IPS-NIHi11 (cell line): ENCODE measurements around the gene FUT7.
"Not testable (repeated sequence)": the region's sequence is repeated elsewhere in the genome, so short reads cannot be mapped to it uniquely, and the experiment has no call there.

Experiments
- DNase-seq: peaks from one replicate; pipeline ENCODE4 v3.0.0; 2012; ENCODE audit warnings: mixed read lengths, low spot score

Gene FUT7

DNA sequence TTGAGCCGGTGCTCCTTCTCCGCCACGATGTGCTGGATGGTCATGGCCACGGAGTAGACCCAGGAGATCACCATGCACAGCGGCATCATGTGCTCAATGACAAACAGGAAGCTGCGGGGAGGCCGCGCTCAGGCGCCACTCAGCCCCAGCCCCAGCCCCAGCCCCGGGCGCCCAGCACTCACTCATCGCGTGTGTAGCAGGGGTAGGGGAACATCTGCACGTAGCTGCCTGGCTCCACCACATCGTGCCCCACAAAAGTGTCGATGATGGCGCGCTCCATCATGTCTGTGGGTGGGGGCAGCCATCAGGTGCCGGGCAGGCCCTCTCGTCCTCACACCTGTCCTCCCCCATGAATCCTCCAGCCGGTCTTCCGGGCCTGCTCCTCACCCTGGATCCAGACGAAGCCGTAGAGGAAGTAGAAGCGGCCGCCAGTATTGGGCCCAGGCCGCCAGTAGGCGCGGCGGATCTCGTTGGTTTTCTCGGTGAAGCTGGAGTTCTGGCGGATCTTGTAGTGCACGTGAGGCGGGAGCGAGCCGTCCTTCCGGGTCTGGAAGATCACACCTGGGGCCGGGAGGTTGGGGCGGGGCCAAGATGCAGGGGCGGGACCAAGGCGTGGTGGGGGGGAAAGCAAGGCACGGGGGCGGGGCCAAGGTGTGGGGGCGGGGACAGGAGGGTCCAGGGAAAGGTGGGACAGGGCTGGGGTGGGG lies 13.9 kb downstream of the FUT7 start:
- DNase-seq, result peak; percentile 48

DNA sequence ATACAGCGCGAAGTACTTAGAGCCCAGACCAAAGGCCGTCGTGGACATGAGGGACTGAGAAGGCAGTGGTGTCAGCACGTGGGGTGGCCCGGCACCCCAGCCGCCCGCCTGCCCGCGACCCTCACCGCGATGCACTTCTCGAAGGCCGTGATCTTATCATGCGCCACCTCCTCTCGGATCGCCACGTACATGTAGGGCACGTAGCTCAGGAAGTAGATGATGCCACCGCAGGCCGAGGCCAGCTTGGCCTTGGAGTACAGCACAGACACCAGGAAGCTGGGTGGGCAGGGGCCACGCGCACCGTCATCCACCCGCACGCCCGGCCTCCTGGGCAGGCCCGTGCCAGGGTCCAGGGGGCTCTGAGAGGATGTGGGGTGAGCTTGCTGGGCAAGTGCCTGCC lies 14.8 kb downstream of the FUT7 start:
- DNase-seq, result no peak

DNA sequence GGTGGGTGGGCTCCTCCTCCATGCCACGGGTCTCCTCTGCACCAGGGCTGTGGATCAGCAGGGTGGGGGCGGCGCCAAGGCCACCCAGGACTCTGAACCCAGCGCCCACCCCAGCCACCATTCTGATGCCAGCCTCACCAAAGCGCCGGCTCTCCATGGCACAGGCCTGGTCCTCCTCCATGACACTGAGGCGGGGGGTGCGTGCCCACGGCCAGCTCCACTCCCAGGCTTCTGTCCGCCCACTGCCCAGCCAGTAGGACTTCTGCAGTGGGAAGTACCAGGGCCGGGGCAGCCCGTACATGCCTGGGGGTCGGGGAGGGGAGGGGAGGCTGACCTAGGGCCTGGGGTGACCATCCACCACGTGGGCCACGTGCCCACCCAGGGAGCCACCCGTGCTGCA lies 15.5 kb downstream of the FUT7 start:
- DNase-seq, result no peak

DNA sequence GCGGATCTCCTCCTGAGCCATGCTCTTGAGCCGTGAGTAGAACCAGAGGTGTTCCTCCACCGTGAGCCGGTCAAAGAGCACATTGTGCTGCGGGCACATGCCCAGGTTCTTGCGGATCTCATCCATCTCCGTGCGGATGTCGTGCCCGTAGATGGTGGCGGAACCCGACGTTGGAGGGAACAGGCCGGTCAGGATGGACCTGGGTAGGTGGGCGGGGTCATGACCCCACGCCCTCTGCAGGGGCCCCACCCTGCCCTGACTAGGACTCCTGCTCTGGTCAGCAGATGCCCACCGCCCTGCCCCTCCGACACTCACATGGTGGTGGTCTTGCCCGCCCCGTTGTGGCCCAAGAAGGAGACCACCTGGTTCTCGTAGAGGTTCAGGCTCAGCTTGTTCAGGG lies 15.9 kb downstream of the FUT7 start:
- no peak for DNase-seq

DNA sequence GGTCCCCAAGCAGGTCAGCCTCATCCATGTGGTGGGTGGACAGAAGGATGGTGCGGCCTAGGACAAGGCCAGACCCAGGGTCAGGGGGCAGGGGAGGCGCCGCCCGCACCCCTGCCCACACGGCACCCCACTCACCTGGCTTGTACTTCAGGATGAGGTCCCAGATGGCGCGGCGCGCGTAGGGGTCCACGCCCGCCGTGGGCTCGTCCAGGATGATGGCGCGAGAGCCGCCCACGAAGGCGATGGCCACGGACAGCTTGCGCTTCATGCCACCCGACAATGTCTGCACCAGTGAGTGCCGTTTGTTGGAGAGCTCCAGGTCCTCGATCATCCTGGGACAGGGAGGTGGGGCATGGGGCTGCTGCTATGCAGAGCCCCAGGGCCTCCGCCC lies 16.4 kb downstream of the FUT7 start:
- DNase-seq, result no peak

DNA sequence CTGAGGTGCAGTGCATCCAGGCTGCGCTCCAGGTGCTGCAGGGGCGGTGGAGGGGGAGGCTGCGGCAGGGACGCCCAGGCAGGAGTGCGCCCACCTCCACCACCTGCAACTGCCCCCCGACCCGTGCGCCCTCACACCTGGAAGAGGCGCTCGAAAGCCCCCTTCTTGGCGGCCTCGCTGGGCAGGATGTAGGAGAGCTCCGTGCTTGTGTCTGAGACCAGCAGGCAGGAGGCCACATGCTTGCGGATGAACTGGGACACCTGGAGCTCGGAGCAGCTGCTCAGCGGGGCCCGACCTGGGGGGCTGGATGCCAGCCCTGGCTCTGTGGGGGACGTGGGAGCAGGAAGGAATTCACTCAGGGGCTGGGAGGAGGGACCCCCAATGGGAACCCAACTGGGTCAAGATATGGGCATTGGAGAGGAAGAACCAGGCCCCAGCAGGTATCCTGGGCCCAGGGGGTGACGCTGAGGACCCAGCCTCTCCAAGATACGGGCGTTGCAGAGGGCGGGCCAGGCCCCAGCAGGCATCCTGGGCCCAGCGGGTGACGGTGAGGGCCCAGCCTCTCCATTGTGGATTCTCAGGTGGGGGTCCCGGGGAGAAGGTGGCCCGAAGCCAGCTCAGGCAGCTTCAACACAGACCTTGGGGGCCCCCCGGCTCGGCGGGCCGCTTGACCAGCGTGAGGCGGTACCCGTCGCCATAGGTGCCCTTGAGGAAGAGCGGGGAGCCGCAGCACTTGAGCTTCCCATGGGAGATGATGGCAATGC lies 16.9 kb downstream of the FUT7 start:
- DNase-seq, result no peak

DNA sequence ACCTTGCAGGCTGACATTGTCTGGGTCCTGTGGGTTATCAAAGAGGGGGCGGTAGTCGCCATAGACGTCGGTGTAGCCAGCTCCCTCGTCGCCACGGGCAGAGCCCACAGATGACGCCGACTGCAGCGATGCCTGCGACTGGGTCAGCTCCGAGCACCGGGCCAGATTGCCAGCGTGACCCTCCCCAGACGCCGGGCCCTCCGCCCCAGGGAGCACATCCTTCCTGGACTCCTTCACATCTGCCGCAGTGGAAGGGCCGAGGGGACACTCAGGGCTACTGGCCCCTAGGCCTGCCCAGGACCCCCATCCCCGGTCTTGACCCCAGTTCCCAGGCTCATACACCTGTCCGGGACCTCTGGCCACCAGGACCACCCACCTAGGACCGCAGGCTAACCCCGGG lies 17.7 kb downstream of the FUT7 start:
- no peak for DNase-seq

DNA sequence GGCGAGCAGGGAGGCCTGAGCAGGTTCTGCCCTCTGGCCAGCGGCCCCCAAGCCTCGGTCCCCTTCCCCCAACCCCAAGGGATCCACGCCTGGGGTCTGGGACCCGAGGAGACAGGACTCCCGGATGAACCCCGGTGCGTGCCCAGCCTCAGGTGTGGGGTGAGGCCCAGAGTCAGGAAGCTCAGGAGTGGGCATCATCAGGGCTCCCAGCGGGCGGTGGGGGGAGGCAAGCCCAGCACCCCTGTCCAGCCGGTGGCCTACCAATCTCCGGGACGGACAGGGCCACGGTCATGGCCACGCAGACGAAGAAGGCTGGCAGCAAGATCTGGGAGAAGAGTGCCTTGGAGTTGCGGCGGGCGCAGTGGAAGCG lies 18.3 kb downstream of the FUT7 start:
- no peak for DNase-seq

DNA sequence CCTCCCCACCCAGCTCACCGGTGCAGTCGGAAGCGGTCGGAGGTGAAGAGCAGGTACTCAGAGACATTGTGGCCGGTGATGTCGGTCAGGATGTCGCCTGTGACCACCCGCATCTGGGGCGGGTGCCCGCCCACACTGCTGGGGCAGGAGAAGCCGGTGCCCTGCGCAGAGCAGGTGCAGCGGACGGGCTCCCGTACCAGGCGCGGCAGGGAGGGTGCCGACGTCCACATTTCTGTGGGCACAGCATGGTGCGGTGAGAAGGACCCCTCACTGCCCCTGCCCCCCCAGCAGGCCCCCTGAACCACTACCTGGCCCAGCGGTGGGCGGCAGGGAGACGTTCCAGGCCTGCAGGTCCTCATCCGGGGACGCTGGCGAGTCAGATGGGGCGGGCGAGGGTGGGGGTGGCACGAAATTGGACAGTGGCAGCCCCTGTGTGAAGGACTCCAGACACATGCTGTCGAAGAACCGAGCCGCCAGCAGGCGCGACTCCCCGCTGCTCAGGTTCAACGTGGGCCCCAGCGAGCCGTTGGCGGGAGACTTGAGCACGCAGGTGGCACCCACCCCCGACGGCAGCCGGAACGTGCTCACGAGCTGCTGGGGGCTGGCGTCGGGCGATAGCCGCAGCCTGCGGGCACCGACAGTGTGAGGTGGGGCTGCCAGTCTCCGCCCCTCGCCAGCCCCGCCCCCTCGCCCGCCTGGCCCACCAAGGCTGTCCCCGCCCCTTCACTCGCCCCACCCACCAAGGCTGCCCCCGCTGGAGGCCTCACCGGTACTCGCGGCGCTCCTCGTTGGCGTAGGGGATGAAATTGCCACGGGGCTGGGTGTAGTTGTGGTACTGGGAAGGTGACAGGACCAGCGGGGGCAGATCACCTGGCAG lies 19.0 kb downstream of the FUT7 start:
- peak; percentile 96 for DNase-seq

DNA sequence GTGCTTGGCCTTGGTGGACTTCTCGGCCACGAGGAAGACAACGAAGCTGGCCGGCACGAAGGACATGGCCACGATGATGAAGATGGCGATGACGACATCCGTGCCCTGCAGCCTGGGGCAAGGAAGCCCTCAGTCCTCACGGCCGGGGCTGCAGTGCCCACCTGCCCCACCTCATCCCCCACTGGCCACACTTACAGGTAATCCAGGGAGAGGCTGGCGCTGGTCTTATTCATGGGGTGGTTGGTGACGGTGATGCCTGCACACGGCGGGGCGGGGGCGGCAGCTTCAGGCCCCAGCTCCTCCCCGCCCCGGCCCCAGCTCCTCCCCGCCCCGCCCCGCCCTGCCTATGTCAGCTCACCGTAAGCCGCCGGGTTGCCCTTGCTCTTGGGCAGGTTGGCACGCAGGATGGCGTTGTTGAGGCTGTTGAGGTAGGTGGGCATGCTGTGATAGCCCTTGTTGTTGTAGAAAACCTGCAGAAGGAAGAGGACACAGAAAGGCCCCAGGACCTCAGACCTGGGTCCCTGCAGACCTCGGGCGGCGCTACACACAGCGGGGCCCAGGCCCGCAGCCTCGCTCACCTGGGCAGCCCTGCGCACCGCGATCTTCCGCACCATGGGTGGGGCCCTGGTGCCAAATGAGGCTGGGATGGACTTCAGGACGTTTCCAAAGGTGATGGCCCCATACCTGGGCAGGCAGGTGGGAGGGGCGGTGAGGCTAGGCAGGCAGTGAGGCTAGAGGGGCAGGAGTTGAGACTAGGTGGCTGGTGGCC lies 19.8 kb downstream of the FUT7 start:
- no peak for DNase-seq

DNA sequence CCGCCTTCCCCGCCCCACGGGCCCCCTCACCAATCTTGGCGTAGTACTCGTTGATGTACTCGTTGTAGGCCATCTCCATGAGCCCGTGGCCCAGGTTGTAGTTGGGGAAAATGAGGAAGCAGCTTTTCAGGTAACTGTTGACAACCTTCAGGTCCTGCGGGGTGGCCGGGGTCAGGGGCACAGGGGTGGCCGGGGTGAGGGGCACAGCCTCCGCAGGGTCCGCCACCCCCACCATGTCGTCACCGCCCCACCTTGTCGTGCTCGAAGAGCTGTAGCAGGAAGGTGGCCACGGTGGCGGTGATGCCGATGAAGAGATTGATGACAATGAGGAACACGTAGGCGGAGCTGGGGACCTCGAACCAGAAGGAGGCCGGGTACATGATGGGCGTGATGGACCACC lies 20.7 kb downstream of the FUT7 start:
- DNase-seq, result no peak

DNA sequence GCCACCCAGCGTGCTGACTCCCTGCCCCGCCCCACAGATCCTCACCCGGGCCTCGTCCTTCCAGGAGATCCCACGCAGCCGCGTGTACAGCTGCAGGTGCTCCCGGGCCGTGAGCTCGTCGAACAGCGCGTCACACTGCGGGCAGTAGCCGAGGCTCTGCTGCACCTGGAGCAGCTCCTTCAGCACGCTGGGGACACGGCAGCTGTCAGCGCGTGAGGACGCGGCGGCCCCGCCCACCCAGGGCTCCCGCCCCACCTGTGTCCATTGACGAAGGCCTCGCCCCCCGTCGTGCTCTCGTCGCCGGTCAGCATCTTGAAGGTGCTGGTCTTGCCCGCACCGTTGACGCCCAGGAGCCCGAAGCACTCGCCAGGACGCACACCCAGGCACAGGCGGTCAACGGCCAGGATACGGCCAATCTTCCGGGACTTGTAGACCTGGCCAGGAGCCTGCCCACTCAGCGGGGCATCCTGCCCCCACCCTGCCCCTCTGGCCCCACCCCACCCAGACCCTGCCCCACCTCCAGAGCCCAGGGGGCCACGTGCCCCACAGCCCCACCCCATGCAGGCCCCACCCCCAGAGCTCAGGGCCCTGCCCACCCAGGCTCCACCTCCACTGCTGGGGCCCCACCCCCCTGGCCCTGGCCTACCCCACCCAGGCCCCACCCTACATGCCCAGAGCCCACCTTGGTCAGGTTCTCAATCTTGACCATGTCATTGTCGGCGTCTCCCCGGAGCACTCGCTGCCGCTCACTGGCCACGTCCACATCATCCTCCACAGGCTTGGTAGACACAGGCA lies 21.8 kb downstream of the FUT7 start:
- DNase-seq, result no peak

DNA sequence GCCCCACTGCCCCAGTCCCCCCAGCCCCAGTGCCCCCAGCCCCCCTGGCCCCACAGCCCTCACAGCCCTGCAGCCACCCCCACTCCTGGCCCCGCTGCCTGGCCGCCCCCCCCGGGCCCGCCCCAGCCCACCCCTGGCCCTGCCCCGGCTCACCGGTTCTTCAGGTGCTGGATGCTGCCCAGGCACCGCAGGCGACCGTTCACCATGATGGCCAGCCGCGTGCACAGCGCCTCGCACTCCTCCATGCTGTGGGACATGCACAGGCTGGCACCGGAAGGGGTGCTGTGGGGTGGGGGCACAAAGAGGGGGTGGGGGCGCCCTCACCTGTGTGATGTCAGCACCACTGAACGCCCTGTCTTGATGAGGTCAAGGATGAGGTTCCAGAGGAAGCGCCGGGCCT lies 22.7 kb downstream of the FUT7 start:
- DNase-seq, result no peak

DNA sequence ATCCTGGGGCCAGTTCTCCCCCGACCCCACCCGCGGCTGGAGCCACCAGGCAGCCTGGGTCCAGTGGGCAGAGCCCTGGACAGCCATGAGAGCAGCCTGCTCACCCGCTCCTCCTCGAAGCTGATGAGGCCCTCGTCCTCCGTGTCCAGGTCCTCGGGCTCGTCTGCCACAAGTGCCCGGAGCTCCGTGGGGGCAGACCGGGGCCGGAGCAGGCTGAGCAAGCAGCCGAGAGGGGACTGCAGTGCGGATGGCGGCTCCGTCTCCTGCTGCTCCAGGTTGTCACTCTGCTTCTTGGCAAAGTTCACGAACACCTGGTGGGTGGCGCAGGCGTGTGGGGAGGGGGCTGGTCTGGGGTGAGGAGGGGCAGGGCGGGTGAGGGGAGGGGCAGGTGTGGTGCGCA lies 23.6 kb downstream of the FUT7 start:
- no peak for DNase-seq

DNA sequence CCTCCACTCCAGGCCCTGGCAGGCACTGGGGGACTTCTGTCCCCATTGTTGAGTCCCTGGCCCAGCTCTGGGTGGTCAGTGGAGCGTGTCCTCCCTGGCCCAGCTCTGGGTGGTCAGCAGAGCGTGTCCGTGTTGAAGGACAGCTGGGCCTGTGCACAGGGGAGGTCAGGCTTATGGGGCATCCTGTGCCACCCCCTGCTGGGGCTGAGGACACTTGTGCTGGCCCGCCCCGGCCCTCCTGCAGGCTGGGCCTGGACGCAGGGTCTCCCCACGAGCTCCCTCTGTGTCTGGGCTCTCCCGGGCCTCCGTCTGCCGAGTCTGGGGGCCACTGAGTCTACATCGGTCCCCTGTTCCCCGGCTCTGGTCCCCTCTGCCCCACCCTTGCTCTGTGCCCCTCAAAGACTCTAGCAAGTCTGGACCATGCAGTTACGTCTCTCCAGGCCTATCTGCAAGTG lies 24.0 kb downstream of the FUT7 start:
- no peak for DNase-seq

DNA sequence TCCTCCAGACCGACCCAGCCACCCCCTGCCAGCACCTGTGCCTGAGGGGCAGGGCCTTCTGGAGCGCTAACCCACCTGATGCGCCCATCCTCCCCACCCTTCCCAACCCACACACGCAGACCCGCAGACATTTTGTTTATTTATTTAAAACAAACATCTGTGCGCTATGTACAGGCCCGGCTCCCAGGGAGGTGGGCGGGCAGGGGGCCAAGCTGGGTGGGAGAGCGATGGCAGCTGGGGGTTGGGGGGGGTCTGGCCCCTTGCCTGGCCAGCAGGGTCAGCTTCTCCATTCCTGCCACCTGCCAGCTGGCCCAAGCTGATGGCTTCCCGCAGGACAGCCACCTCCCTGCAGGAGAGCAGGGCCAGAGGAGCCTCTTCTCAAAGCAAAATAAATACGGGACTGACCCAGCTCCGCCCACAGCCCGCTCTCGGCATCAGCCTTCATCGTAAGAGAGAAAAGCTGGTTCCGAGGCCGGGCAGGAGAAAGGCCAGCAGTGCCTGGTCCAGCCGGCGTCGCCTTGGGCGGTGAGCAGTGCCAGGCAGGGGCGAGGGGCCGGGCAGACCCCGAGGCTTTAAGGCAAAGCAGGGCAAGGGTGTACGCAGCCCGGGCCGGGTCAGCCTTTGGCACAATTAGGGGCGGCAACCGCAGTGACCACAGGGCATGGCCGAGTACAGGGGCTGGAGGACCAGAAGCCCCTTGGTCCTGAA lies 24.6 kb downstream of the FUT7 start:
- no peak for DNase-seq

DNA sequence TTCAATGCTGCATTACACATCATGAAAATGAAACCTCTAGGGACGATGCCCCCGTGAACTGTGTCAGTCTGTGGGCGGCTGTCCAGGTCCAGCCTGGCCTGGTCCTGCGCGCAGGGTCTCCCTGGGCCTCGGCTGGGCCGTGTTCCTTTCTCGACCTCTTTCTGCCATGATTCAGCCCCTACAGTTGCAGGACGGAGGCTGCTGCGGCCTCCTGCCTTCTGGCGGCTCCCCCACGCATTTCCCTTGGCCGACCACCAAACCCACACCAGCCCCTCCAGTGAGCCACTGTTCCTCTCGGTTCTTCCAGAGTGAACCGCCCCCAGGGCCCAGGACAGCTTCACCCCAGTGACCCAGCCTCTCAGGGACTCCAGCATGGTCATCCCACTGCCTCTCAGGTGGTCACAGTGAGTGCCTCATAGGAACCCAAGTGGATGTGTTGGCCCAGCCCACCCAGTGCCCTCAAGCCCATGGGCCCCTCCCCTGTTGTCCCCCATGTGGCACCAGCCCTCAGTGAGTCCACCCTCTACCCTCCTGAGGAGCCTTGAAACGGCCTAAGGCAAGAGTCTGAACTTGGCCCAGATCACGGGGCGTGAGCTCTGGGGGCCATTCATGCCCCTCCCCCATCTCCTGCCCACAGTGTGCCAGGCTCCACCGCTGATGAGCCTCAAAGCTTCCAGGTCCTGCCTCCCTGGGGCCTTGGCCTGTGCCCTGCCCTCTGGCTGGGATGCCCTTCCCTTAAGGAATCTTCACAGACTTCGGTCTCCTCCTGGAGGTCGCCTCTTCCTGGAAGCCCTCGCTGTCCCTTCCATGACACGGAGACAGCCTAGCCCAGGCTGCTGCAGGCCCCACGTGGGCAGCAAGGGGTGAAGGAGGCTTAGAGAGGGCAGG lies 25.5 kb downstream of the FUT7 start:
- DNase-seq, result no peak

DNA sequence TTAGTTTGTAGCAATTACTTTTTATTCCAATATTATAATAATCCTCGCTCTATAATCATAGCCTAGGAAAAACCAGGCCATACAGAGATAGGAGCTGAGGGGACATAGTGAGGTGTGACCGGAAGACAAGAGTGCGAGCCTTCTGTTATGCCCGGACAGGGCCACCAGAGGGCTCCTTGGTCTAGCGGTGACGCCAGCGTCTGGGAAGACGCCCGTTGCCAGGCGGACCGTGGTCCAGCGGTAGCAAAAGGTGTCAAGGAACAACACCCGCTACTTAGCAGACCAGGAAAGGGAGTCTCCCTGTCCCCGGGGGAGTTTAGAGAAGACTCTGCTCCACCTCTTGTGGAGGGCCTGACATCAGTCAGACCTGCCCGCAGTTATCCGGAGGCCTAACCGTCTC lies 27.6 kb downstream of the FUT7 start:
- not testable (repeated sequence) for DNase-seq

DNA sequence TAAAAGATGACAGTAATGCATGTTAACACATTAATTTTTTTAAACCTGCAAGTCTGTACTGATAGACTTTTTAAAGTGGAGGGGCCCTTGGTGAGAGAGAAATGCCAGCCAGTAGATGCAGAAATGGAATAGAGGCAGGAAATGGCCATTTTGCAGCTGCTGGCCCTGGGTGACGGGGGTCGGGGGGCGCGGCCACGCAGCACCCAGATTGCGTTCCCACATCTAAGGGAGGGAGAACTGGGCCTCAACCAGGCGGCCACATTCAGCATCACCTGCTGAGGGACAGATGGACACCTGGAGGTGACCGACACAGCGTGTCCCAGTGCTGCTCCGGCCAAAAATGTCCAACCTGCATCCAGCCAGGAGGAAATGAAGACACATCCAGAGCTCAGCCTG lies 29.2 kb downstream of the FUT7 start:
- peak; percentile 4 for DNase-seq
